H1 (cell line): ENCODE measurements around the gene CXCR5. TPM values are rescaled to one million over a fixed set of nuclear protein-coding genes. Genes with fewer than 3 reads are reported as not detected.

ENCODE experiments used
- NRF1 ChIP-seq: IDR thresholded peaks from 2 replicates; pipeline ENCODE4 v1.6.1; 2011; ENCODE audit warnings: mild to moderate bottlenecking, low read depth, low read length, improper control_type of control experiment
- RFX5 ChIP-seq: IDR thresholded peaks from 2 replicates; pipeline ENCODE4 v1.6.1; 2011; ENCODE audit warnings: low read depth, low read length, improper control_type of control experiment, borderline replicate concordance
- polyA plus RNA-seq, 7 experiments: library from polyadenylated mRNA; depleted of rRNA in 3 of 7; stranded (reverse) in 5 of 7; unstranded in 2 of 7; fragments of >200 nt in 5 of 7; fragments of 200-250 nt in 2 of 7; gene quantifications; 1 replicate in 5 of 7; 2 replicates in 1 of 7; 4 replicates in 1 of 7; pipeline versions ENCODE4 v1.2.1 to v1.2.3, GENCODE V29; 2011 to 2013; ENCODE audit warnings: missing spikeins in 2 of 7, mixed read lengths in 2 of 7
- total RNA-seq: library from RNA; stranded (reverse); fragmentation: NEBNext Ultra II Directional; extraction: Animal tissue kit (Norgen Biotek cat#: 25700); gene quantifications from 2 replicates; pipeline ENCODE4 v1.2.1, GENCODE V29; 2021

The CXCR5 gene
- total and polyA plus RNA-seq, 2 of the 8 experiments (the other 6 are each of a cell fraction or from before 2014, with no cell fraction given), result not detected

DNA sequence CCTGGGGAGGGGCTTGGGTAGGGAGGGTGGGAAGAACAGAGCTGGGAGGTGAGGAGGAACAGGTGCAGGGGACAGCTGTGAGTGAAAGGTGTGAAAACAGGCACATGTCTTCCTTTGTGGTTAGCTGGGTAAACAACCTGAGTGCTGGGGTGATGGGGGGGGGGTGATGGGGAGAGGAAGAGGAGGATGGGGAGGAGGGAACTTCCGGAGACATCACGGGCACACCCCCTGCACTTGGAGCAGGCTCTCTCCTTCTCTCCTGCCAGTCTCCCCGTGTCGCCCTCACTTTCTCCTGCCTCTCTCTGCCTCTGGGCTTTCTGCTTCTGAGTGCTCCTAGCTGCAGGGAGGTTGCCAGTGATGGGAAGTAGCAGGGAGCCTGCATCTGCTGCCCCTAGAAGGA, 8.8 kb downstream of the CXCR5 start (continued):
- TF ChIP-seq NRF1, result no peak
- TF ChIP-seq RFX5, result no peak
